HepG2 (cell line): ENCODE data around the gene SHLD1. TPM values are rescaled to one million over a fixed set of nuclear protein-coding genes. Genes with fewer than 3 reads are reported as not detected.
A peak's percentile ranks its signal among the peaks of the same experiment; 100 is the strongest.

ENCODE experiments used
- ATAC-seq: fragments of 200-7000 bp; cut with Tn5 transposase; 3 replicates; pipeline ENCODE4 v1.9.1; 2020; ENCODE audit warnings: mild to moderate bottlenecking, moderate library complexity
- BruUV-seq: library from RNA; stranded (reverse); fragments of 400-500 nt; replicated peaks from 2 replicates; lab custom pipeline; 2021; lab: Mats Ljungman, UMichigan
- CTCF ChIA-PET: fragments of 300-600 bp; formaldehyde crosslinking; extraction: SDS; loops from one replicate; lab custom pipeline; 2021; ENCODE audit warnings: low total read pairs, inconsistent platforms, low intra/inter-chr PET ratio; lab: Yijun Ruan, JAX
- POLR2A ChIA-PET: fragments of 350-600 bp; sonication (Branson Sonifier 250); formaldehyde crosslinking; loops from one replicate; lab custom pipeline; 2020; ENCODE audit warnings: antibody characterized with exemption, inconsistent platforms; lab: Yijun Ruan, JAX
- DNase-seq: peaks from one replicate; pipeline ENCODE4 v3.0.0-alpha.2; 2015; ENCODE audit warnings: low spot score
- FAIRE-seq: peaks from 3 replicates; lab custom pipeline; 2011; peaks lifted over from hg19 to GRCh38; lab: Jason Lieb, UNC
- H2AFZ ChIP-seq: one replicate; pipeline ENCODE4 v1.6.1; 2011; ENCODE audit warnings: low read length, inconsistent platforms
- H3K27ac ChIP-seq: fragments of 300-600 bp; 3 replicates; pipeline ENCODE4 v1.8.0; 2011; ENCODE audit warnings: mixed run types, mild to moderate bottlenecking, mixed read lengths, low read length, inconsistent platforms; ENCODE audit not compliant: insufficient read depth; ENCODE audit errors: extremely low read length
- H3K27me3 ChIP-seq, 2 experiments: fragments of 200-600 bp in 1 of 2; 2 replicates in 1 of 2; 3 replicates in 1 of 2; pipeline versions ENCODE4 v1.6.0 to v1.8.0; 2011; ENCODE audit warnings: low read length in 2 of 2, mild to moderate bottlenecking in 2 of 2, moderate library complexity in 2 of 2, inconsistent platforms in 1 of 2; ENCODE audit not compliant: insufficient read depth in 2 of 2, control insufficient read depth in 1 of 2
- H3K36me3 ChIP-seq, 2 experiments: fragments of 200-600 bp in 1 of 2; replicated peaks in 1 of 2; 2 replicates in 1 of 2; 3 replicates in 1 of 2; pipeline versions ENCODE4 v1.5.1 to v1.8.0; 2011; ENCODE audit warnings: low read length in 2 of 2, inconsistent platforms in 1 of 2; ENCODE audit not compliant: insufficient read depth in 2 of 2, control insufficient read depth in 1 of 2
- H3K4me1 ChIP-seq: 2 replicates; pipeline ENCODE4 v1.5.1; 2012; ENCODE audit warnings: low read length, inconsistent platforms; ENCODE audit not compliant: insufficient read depth
- H3K4me2 ChIP-seq: 2 replicates; pipeline ENCODE4 v1.6.0; 2011; ENCODE audit warnings: low read depth, low read length, inconsistent platforms
- H3K4me3 ChIP-seq, 3 experiments: fragments of 200-600 bp in 1 of 3; sonication (generic), shearing (Covaris generic) in 1 of 3; replicated peaks in 1 of 3; 2 replicates each; pipeline ENCODE4 v1.5.1; 2011 to 2016; ENCODE audit warnings: low read length in 3 of 3, inconsistent platforms in 2 of 3, low read depth in 2 of 3, mild to moderate bottlenecking in 2 of 3, control low read depth in 1 of 3, mixed read lengths in 1 of 3; ENCODE audit not compliant: insufficient read depth in 1 of 3
- H3K79me2 ChIP-seq: one replicate; pipeline ENCODE4 v1.6.1; 2011; ENCODE audit warnings: low read length, inconsistent platforms; ENCODE audit not compliant: insufficient read depth
- H3K9ac ChIP-seq: 2 replicates; pipeline ENCODE4 v1.6.0; 2011; ENCODE audit warnings: mild to moderate bottlenecking, low read depth, low read length, inconsistent platforms; ENCODE audit not compliant: insufficient read depth
- H3K9me3 ChIP-seq: 2 replicates; pipeline ENCODE4 v1.5.1; 2012; ENCODE audit warnings: mild to moderate bottlenecking, low read length
- H4K20me1 ChIP-seq: 2 replicates; pipeline ENCODE4 v1.6.0; 2011; ENCODE audit warnings: inconsistent platforms, mild to moderate bottlenecking, low read length, moderate library complexity; ENCODE audit not compliant: insufficient read depth
- GATAD1 ChIP-seq: IDR thresholded peaks from 2 replicates; pipeline ENCODE4 v1.6.1; 2016; ENCODE audit warnings: missing genetic modification reagents, missing compliant biosample characterization
- GTF3A ChIP-seq: sonication (generic); formaldehyde crosslinking; conservative IDR thresholded peaks from 2 replicates; pipeline ENCODE4 v1.4.0; 2020; ENCODE audit warnings: mild to moderate bottlenecking, missing genetic modification reagents
- ZNF564 ChIP-seq: sonication (generic); formaldehyde crosslinking; IDR thresholded peaks from 2 replicates; pipeline ENCODE4 v1.8.1; 2023; ENCODE audit warnings: mild to moderate bottlenecking, missing genetic modification reagents
- ZSCAN5A ChIP-seq: sonication (generic); formaldehyde crosslinking; IDR thresholded peaks from 2 replicates; pipeline ENCODE4 v1.8.0; 2022; ENCODE audit warnings: mild to moderate bottlenecking, missing genetic modification reagents, borderline replicate concordance
- WGBS: methylation state at CpG from one replicate; pipeline ENCODE4 v1.1.6; 2017; ENCODE audit warnings: low lambda C conversion rate; 5-methylcytosine and 5-hydroxymethylcytosine counted together
- in situ Hi-C: cut with HindIII; loops from 2 replicates; pipeline ENCODE4 v1.10.0; 2017; ENCODE audit warnings: low pct_unique_long_range_greater_than_20kb; ENCODE audit not compliant: extremely low pct_ligation_motif_present
- intact Hi-C: fragments of 100-400 bp; cut with micrococcal nuclease; formaldehyde crosslinking; loops from one replicate; pipeline ENCODE4 v1.10.0; 2022; ENCODE audit not compliant: unreplicated experiment
- polyA plus RNA-seq, 8 experiments: library from polyadenylated mRNA; depleted of rRNA in 3 of 8; stranded (reverse) in 7 of 8; unstranded in 1 of 8; fragments of >200 nt; fragmentation: Illumina TruSeq in 4 of 8; extraction: Trizol in 4 of 8; gene quantifications; 2 replicates each; pipeline versions ENCODE4 v1.2.1 to v1.2.3, GENCODE V29; 2011 to 2016; ENCODE audit warnings: low read depth in 4 of 8, missing spikeins in 1 of 8, mixed read lengths in 1 of 8; ENCODE audit not compliant: insufficient read depth in 1 of 8
- total RNA-seq, 5 experiments: library from RNA; depleted of rRNA; stranded (reverse); fragments of >200 nt; fragmentation: Illumina TruSeq; extraction: Trizol; gene quantifications; 2 replicates each; pipeline ENCODE4 v1.2.3, GENCODE V29; 2016; ENCODE audit warnings: low read depth in 1 of 5

SHLD1 gene
- total and polyA plus RNA-seq, 2 of the 13 experiments (the other 11 are each of a cell fraction or from before 2014, with no cell fraction given): 8.9 to 10.0 TPM

DNA sequence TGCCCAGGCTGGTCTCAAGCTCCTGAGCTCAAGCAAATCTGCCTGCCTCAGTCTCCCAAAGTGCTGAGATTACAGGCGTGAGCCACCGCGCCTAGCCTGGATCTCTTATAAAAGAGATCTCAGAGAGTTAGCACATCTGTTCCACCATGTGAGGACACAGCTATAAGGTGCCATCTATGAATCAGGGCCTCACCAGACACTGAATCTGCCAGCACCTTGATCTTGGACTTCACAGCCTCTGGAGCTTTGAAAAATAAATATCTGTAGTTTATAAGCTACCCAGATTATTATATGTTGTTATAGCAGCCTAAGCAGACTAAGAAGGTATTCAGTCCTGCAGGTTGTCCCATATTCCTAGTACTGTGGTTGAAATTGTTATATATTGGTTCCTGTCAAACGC lies 33.2 kb upstream of the SHLD1 start:
- in situ Hi-C loops (no loop called here), intact Hi-C loops (loop anchor here (10.0 kb wide), 1 partner anchor 58 kb away; no protein-coding TSS in a partner anchor)
- ChIA-PET CTCF (no interaction called here), POLR2A (interaction anchor here (0.6 kb wide), 1 partner anchor 42 kb away, joined by 3 read pairs; no protein-coding TSS in a partner anchor)
- Histone ChIP-seq H3K79me2 (no peaks in the 10 kb centered on the region), H2AFZ (no peak overlapping the region), H3K9ac (no peak overlapping the region), H4K20me1 (no peaks in the 10 kb centered on the region), H3K4me3 (no peak overlapping the region), H3K36me3 (no peaks in the 10 kb centered on the region), H3K9me3 (no peaks in the 10 kb centered on the region), H3K4me2 (no peak overlapping the region), H3K27me3 (no peaks in the 10 kb centered on the region), H3K4me1 (peaks cover 52% of the 10 kb centered on the region), H3K27ac (no peak overlapping the region)
- WGBS: 95% methylated on average over 4 of the region's 4 CpGs
- BruUV-seq: no TSS peak
- ATAC-seq: no peak
- no peak for FAIRE-seq
- TF ChIP-seq GATAD1 (CRISPR knock-in tag): no peak
- peak; percentile 97 for TF ChIP-seq ZNF564
- TF ChIP-seq, all 625 proteins: peak for 1
- DNase-seq: no peak

DNA sequence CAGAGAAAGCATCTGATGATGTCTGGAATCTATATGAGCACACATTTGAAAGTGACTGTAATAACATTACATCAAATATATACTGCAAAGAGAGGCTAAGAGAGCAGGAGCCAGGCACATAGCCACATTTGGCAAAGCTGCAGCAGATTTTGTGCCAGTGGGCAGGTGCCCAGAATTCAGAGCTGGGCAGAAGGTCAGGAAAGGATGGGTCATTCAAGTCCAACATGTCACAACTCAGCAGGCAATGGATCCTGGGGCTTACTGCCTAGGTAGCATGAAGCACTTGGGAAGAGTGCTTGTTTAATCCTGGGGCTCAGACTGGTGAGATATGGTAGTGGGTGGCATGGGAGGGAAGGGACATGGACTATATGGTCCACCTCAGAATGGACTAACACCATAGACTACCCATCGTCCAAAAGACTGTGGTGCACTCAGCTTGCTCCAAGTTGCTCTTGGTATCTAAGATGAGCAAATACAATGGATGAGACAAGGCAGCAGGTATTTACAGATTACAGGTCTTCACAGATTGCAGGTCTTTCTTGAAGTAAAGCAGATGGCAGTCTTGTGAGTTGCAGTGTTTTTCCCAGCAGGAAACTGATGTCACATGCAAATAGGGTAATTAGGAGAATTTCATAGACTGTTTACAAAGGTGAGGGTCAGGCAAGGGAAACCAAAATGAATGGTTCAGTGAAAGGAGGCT lies 31.2 kb upstream of the SHLD1 start:
- no peak for DNase-seq
- Histone ChIP-seq H3K4me1 (peaks cover 57% of the 10 kb centered on the region), H3K27ac (no peak overlapping the region), H3K36me3 (no peaks in the 10 kb centered on the region), H2AFZ (no peak overlapping the region), H3K79me2 (no peaks in the 10 kb centered on the region), H3K27me3 (no peaks in the 10 kb centered on the region), H3K4me3 (no peak overlapping the region), H3K9ac (no peak overlapping the region), H3K4me2 (no peak overlapping the region), H3K9me3 (no peaks in the 10 kb centered on the region), H4K20me1 (no peaks in the 10 kb centered on the region)
- ChIA-PET CTCF (no interaction called here), POLR2A (no interaction called here)
- ATAC-seq: no peak
- WGBS: 7% methylated on average over 1 of the region's 1 CpG
- intact Hi-C loops (loop anchor here (10.0 kb wide), 1 partner anchor 56 kb away; no protein-coding TSS in a partner anchor), in situ Hi-C loops (no loop called here)
- FAIRE-seq: no peak
- TF ChIP-seq ZSCAN5A (CRISPR knock-in tag) (no peak), GTF3A (CRISPR knock-in tag) (0 out of 2 replicates have a peak, but pooled peaks have one; percentile 18)
- no TSS peak for BruUV-seq
